SU-DHL-6 (cell line): ENCODE measurements around the gene MMP24.

ENCODE experiments used
- H2AFZ ChIP-seq: fragments of 200-600 bp; sonication (generic); 2 replicates; pipeline ENCODE4 v1.6.1; 2014; ENCODE audit warnings: low read depth, mild to moderate bottlenecking, moderate library complexity, mixed read lengths, antibody characterized with exemption, low read length; ENCODE audit not compliant: severe bottlenecking
- H3F3A ChIP-seq: fragments of 200-600 bp; shearing (Covaris generic); 2 replicates; pipeline ENCODE4 v1.6.0; 2016; ENCODE audit warnings: antibody characterized with exemption, mild to moderate bottlenecking; ENCODE audit not compliant: insufficient read depth
- H3K27ac ChIP-seq: fragments of 200-600 bp; sonication (generic); 2 replicates; pipeline ENCODE4 v1.5.1; 2016; ENCODE audit warnings: low read depth, mild to moderate bottlenecking, low read length, moderate library complexity, mixed read lengths
- H3K27me3 ChIP-seq: fragments of 200-600 bp; sonication (generic), shearing (Covaris generic); 2 replicates; pipeline ENCODE4 v1.6.0; 2014; ENCODE audit warnings: mild to moderate bottlenecking, low read length
- H3K36me3 ChIP-seq: fragments of 200-600 bp; sonication (generic); 2 replicates; pipeline ENCODE4 v1.6.1; 2014; ENCODE audit warnings: mild to moderate bottlenecking, low read length, mixed read lengths
- H3K4me2 ChIP-seq: fragments of 300-600, 200-600 bp; shearing (Covaris generic), sonication (generic); 2 replicates; pipeline ENCODE4 v1.6.0; 2014; ENCODE audit warnings: low read length, low read depth, mild to moderate bottlenecking; ENCODE audit not compliant: poor library complexity, severe bottlenecking
- H3K4me3 ChIP-seq: fragments of 200-600 bp; sonication (generic); 2 replicates; pipeline ENCODE4 v1.5.1; 2014; ENCODE audit warnings: antibody characterized with exemption, low read length, mild to moderate bottlenecking, mixed read lengths; ENCODE audit not compliant: insufficient read depth, poor library complexity, severe bottlenecking
- H3K79me2 ChIP-seq: fragments of 200-600 bp; sonication (generic); 2 replicates; pipeline ENCODE4 v1.6.1; 2014; ENCODE audit warnings: mild to moderate bottlenecking, low read length, moderate library complexity; ENCODE audit not compliant: insufficient read depth
- H3K9ac ChIP-seq: fragments of 200-600 bp; sonication (generic); 2 replicates; pipeline ENCODE4 v1.7.0; 2014; ENCODE audit warnings: mild to moderate bottlenecking, low read length
- H3K9me2 ChIP-seq: fragments of 200-600 bp; sonication (generic); replicated peaks from 2 replicates; pipeline ENCODE4 v1.6.1; 2014; ENCODE audit warnings: low read length; ENCODE audit not compliant: insufficient read depth
- H3K9me3 ChIP-seq: fragments of 200-600 bp; sonication (generic); 2 replicates; pipeline ENCODE4 v1.6.1; 2014; ENCODE audit warnings: low read length, mixed read lengths; ENCODE audit not compliant: insufficient read depth
- H4K20me1 ChIP-seq: fragments of 200-600 bp; sonication (generic); 2 replicates; pipeline ENCODE4 v1.6.1; 2014; ENCODE audit warnings: low read depth, mild to moderate bottlenecking, antibody characterized with exemption, low read length, moderate library complexity, mixed read lengths
- EZH2phosphoT487 ChIP-seq: fragments of 200-600 bp; sonication (generic), shearing (Covaris generic); conservative IDR thresholded peaks from 2 replicates; pipeline ENCODE4 v1.6.1; 2018; ENCODE audit warnings: mild to moderate bottlenecking, antibody characterized with exemption, low read length, moderate library complexity, mixed read lengths
- TF ChIP-seq, protein P1 (sequence below): fragments of 200-600 bp; sonication (generic); IDR thresholded peaks from one replicate; pipeline ENCODE4 v1.5.1; 2017; ENCODE audit warnings: antibody characterized with exemption, mild to moderate bottlenecking, low read length, moderate library complexity; ENCODE audit not compliant: insufficient read depth, poor library complexity, severe bottlenecking

MMP24 gene

DNA sequence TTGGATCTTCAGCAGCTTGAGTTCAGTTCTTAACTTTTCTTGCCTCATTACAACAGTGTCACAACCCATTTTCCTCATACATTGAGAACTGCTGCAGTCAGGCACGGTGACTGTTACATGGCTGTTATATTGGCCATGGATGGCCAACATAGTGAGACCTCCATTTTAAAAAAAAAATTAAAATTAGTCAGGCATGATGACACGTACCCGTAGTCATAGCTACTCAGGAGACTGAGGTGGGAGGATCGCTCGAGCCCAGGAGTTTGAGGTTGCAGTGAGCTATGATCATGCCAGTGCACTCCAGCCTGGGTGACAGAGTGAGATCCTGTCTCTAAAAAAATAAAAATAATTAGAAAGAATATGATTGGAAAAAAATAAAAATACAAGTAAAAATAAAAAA, 9.9 kb upstream of the MMP24 start:
- no peak overlapping the region for H3K4me2 ChIP-seq
- TF ChIP-seq EZH2phosphoT487, result no peak
- TF ChIP-seq, protein P1, sequence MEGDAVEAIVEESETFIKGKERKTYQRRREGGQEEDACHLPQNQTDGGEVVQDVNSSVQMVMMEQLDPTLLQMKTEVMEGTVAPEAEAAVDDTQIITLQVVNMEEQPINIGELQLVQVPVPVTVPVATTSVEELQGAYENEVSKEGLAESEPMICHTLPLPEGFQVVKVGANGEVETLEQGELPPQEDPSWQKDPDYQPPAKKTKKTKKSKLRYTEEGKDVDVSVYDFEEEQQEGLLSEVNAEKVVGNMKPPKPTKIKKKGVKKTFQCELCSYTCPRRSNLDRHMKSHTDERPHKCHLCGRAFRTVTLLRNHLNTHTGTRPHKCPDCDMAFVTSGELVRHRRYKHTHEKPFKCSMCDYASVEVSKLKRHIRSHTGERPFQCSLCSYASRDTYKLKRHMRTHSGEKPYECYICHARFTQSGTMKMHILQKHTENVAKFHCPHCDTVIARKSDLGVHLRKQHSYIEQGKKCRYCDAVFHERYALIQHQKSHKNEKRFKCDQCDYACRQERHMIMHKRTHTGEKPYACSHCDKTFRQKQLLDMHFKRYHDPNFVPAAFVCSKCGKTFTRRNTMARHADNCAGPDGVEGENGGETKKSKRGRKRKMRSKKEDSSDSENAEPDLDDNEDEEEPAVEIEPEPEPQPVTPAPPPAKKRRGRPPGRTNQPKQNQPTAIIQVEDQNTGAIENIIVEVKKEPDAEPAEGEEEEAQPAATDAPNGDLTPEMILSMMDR, result no peak
- H4K20me1 ChIP-seq, result 0 out of 2 replicates have a peak, but pooled peaks cover 3% of the 10 kb centered on the region
- no peaks in the 10 kb centered on the region for H3K9me2 ChIP-seq
- H3K27me3 ChIP-seq, result no peaks in the 10 kb centered on the region
- H2AFZ ChIP-seq, result no peak overlapping the region
- H3K9me3 ChIP-seq, result no peaks in the 10 kb centered on the region
- H3F3A ChIP-seq, result no peaks in the 10 kb centered on the region
- no peak overlapping the region for H3K9ac ChIP-seq
- no peak overlapping the region for H3K4me3 ChIP-seq
- no peak overlapping the region for H3K27ac ChIP-seq
- no peaks in the 10 kb centered on the region for H3K79me2 ChIP-seq
- H3K36me3 ChIP-seq, result no peaks in the 10 kb centered on the region

DNA sequence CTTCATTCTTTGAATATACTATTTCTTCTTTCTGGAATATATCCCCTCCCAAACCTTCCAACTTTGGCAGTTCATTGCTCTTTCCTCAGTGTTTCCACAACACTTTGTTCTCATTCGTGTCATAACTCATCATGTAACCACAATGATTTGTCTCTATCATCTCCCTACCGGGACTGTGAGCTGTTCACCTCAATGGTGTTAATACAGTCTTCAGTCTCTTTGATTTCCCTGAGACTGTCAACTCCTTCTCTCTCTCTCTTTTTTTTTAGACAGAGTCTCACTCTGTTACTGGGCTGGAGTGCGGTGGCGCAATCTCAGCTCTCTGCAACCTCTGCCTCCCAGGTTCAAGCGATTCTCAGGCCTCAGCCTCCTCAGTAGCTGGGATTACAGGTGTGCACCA, 2.5 kb upstream of the MMP24 start:
- Histone ChIP-seq H3F3A (no peaks in the 10 kb centered on the region), H3K9me3 (no peaks in the 10 kb centered on the region), H3K36me3 (no peaks in the 10 kb centered on the region), H2AFZ (no peak overlapping the region), H4K20me1 (no peaks in the 10 kb centered on the region), H3K27ac (no peak overlapping the region), H3K4me3 (no peak overlapping the region), H3K9ac (no peak overlapping the region), H3K9me2 (no peaks in the 10 kb centered on the region), H3K79me2 (no peaks in the 10 kb centered on the region), H3K4me2 (no peak overlapping the region), H3K27me3 (no peaks in the 10 kb centered on the region)
- TF ChIP-seq, protein P1, result no peak

DNA sequence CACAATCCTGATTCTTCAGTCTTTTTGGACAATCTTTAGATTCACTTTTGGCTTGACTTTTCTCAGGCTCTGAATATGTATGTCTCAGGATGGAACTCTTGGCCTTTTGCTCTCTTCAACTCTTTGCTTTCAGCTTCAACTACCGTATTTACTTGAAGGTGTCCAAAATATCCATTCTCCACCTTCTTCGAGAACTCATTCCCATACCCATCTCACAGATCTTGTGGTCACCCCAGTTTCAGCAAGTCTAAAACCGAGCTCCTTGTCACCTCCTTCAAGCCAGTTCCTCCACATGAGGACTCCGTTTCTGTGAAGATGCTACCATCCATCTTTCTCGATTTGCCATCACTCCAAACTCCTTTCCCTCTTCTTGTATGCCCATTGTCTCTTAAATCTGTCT, 2.0 kb upstream of the MMP24 start:
- H3F3A ChIP-seq, result no peaks in the 10 kb centered on the region

More for the DNA sequence above, 2.0 kb upstream of the MMP24 start:
- H3K79me2 ChIP-seq, result no peaks in the 10 kb centered on the region
- no peak overlapping the region for H3K4me2 ChIP-seq
- H4K20me1 ChIP-seq, result no peaks in the 10 kb centered on the region
- H3K9ac ChIP-seq, result no peak overlapping the region
- H2AFZ ChIP-seq, result no peak overlapping the region
- no peak overlapping the region for H3K4me3 ChIP-seq
- H3K27me3 ChIP-seq, result no peaks in the 10 kb centered on the region
- H3K36me3 ChIP-seq, result no peaks in the 10 kb centered on the region
- TF ChIP-seq, protein P1, result no peak
- TF ChIP-seq EZH2phosphoT487, result no peak
- no peaks in the 10 kb centered on the region for H3K9me2 ChIP-seq
- H3K27ac ChIP-seq, result no peak overlapping the region
- no peaks in the 10 kb centered on the region for H3K9me3 ChIP-seq
